ENCODE results near the gene GMDS.

GMDS gene

DNA sequence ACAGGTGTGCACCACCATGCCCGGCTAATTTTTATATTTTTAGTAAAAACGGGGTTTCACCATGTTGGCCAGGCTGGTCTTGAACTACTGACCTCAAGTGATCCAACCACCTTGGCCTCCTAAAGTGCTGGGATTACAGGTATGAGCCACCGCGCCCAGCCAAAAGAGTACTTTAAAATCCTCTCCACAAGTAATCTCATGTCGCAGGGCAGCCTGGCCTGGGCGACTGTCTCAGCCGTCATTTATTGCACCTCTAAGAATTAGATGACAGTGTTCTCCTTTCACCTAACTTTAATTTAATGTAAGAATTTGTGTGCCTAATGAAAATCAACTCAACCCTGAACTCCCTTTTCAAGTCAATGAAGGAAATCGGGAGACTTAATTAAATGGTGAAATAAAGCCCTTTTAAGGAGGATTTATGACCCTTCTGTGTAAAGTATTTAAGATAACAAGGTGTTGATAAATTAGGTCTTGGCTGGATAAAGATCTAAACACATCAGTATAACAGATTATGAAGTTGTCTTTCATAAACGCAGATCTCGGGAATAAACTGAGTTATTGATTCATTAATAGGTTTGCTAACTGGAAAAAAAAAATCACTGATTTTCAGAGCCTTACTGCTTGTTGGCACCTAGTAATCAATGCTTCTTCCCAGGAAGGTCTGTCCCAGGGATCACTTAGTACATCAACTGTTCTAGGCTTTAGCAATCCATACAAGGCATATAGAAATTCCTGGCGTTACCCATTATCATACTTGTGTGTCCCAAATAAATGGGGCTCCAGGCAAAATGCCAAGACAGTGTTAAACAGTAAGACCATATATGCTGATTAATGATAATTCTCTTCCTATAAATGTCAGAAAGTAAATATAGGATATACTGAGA lies 209.3 kb downstream of the GMDS start:
- H3K4me1 Mint-ChIP-seq (ENCODE audit: low read depth): peaks cover 32% of the 10 kb centered on the region
- peaks cover 2% of the 10 kb centered on the region for H3K36me3 Mint-ChIP-seq (ENCODE audit: low read depth)
- H3K27ac Mint-ChIP-seq: no peak overlapping the region
- H3K9me3 Mint-ChIP-seq: no peaks in the 10 kb centered on the region
- peaks cover 5% of the 10 kb centered on the region for H3K27me3 Mint-ChIP-seq (ENCODE audit: low read depth)
- H3K4me3 Mint-ChIP-seq: no peak overlapping the region

DNA sequence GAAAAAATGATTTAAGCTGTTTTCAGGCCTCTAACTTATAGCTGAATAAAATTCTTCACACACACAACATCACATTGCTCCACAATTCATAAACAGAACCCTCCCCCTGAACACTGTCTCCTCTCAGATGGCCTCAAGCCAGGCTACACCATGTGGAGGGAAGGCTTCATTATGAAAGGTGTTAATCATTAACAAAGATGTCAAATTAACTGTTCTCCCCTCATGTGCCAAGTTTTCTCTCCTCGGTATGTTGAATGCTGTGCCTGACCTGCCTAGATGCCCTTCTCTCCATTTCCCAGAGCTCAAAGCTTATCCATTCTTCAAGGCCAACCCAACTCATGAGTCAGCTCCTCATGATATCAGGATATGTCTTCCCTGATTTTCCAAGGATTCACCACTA lies 210.4 kb downstream of the GMDS start:
- Mint-ChIP-seq H3K27me3 (ENCODE audit: low read depth) (peaks cover 5% of the 10 kb centered on the region), H3K4me3 (no peak overlapping the region), H3K36me3 (ENCODE audit: low read depth) (peaks cover 2% of the 10 kb centered on the region), H3K9me3 (no peaks in the 10 kb centered on the region), H3K4me1 (ENCODE audit: low read depth) (peaks cover 29% of the 10 kb centered on the region), H3K27ac (no peak overlapping the region)

DNA sequence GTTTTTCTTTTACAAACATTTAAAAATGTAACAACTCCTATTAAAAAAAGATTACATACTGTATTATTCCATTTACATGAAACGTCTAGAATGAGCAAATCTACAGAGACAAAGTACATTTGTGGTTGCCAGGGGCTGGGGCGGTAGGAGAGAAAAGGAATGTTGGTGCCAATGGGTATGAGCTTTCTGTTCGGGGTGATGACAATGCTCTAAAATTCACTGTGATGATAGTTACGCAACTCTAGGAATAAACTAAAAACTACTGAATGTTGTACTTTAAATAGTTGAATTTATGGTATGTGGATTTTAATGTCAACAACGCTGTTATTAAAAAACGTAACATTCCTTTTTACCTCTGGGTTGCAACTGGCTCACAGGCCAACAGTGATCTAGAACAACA lies 211.1 kb downstream of the GMDS start:
- Mint-ChIP-seq H3K36me3 (ENCODE audit: low read depth) (peaks cover 2% of the 10 kb centered on the region), H3K27ac (no peak overlapping the region), H3K4me3 (no peak overlapping the region), H3K4me1 (ENCODE audit: low read depth) (peaks cover 32% of the 10 kb centered on the region), H3K27me3 (ENCODE audit: low read depth) (peaks cover 5% of the 10 kb centered on the region), H3K9me3 (no peaks in the 10 kb centered on the region)

DNA sequence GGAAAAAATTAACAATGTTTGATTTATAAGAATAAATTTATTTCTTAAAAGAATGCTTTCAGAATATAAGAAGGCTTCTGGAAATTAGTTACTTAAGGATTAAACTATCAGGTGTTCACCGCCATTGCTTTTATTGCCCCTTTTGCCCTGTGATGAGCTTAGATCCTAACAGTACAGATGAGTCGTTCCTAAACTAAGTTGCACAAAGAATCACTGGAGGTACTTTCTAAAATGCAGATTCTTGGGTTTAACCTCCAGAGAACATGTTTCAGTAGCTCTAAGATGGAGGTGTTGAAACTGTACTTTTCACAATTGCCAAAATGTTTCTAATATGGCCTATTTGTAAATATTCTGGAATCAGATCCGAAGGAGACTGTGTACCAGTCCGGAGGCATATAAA lies 211.9 kb downstream of the GMDS start:
- Mint-ChIP-seq H3K4me1 (ENCODE audit: low read depth) (peaks cover 32% of the 10 kb centered on the region), H3K4me3 (no peak overlapping the region), H3K36me3 (ENCODE audit: low read depth) (peaks cover 2% of the 10 kb centered on the region), H3K27ac (no peak overlapping the region), H3K9me3 (no peaks in the 10 kb centered on the region), H3K27me3 (ENCODE audit: low read depth) (peaks cover 5% of the 10 kb centered on the region)

DNA sequence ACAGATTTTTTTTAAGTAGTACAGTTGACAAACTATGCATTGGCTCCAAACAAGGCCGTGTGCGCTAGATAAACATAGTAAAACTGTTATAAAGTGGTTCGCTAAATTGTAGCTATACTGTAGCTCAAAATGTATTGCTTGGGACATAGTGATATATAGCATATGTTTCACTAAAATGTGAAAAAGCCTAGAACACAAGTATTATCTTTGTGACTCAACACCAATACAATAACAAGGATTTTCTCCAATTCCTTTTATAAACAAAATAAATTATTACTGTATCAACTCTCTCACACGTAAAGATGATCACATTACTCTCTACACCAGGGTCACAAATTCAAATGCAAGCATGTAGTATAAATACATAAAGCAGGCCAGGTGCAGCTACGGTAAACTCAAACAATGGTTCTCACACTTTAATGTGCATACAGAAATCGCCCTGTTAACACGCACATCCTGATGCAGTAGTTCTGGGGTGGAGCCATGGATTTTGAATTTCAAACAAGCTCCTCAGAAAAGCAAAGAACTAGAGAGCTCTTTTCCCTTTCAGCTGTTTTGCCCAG lies 214.6 kb downstream of the GMDS start:
- Mint-ChIP-seq H3K9me3 (no peaks in the 10 kb centered on the region), H3K27me3 (ENCODE audit: low read depth) (peaks cover 6% of the 10 kb centered on the region), H3K27ac (no peak overlapping the region), H3K4me3 (no peak overlapping the region), H3K4me1 (ENCODE audit: low read depth) (peaks cover 16% of the 10 kb centered on the region), H3K36me3 (ENCODE audit: low read depth) (no peaks in the 10 kb centered on the region)

DNA sequence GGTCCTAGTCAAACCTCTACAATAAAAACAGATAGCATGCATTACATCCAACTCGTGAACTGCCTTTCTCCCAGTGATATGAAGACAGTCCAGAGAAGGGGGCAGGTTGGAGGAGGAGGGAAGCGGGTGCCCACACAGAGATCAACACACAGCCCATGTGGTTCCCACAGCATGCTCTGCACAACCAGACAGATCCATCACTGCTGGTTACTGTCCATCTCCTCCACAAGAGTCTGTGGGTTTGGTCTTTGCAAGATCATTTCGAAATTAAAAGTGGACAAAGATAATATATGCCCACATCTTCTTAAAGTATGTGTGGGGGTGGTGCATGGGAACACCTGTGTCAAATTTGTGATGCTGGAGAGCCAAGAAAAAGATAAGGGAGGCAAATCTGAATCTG lies 215.5 kb downstream of the GMDS start:
- no peaks in the 10 kb centered on the region for H3K9me3 Mint-ChIP-seq

DNA sequence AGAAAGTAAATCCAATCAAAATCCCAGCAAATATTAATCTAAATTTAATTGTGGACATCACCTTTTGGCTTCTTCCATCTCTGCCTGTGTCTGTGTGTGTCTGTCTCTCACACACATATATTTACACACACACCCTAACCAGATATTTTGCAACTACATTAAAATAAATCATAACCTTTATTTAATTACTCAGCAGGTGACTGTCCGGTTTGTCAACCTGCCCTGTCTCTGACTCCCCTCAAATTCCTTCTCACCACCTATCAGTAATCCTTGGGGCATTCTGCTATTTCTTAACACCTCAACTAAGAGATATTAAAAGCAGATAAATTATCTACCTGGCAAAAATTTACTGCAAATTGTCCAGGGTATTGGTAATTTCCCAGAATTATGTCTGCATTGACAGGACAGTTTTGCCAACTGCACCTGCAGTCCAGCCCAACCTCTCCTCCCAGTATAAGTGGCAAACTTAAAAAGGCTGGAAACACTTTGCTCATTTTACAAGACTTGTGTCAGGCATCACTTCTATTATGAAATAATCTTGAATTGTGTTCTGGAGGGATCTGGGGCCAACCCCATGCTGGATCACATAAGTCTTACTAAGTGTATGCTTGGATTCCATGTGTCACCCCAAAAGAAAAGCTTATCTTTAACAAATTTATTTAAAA lies 216.1 kb downstream of the GMDS start:
- peak overlapping the region; percentile 39 for H3K27ac Mint-ChIP-seq

More for the DNA sequence above, 215.5 kb downstream of the GMDS start:
- H3K4me1 Mint-ChIP-seq (ENCODE audit: low read depth): peaks cover 13% of the 10 kb centered on the region
- no peak overlapping the region for H3K4me3 Mint-ChIP-seq
- H3K27ac Mint-ChIP-seq: no peak overlapping the region
- no peaks in the 10 kb centered on the region for H3K36me3 Mint-ChIP-seq (ENCODE audit: low read depth)
- H3K27me3 Mint-ChIP-seq (ENCODE audit: low read depth): peaks cover 6% of the 10 kb centered on the region

DNA sequence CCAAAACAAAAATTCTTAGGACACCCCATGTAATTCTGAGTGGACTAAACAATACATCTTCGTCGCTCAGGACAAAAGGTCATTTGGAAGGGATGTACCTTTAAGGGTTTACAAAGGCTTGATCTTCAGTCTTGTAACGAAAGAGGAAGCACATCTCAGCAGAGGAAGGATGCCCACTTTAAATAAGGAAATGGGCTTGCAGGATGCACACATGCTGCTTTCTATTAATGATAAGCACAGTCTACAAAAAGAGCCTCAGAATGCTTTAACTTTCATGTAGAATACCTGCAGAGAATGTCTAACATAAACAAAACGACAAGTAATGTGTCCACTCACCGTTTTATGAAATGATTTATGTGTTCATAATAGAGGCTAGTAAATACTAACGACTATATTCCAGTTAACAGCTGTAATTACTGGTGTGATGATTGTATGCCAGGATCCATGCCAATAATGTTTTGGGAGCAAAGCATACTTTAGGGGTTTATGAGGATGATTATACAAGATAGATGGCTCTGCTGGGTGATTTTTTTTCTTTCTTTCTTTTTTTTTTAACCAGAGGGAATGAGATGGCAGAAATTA lies 216.9 kb downstream of the GMDS start:
- Mint-ChIP-seq H3K27me3 (ENCODE audit: low read depth) (peaks cover 8% of the 10 kb centered on the region), H3K27ac (no peak overlapping the region), H3K4me1 (ENCODE audit: low read depth) (peaks cover 11% of the 10 kb centered on the region), H3K4me3 (no peak overlapping the region), H3K36me3 (ENCODE audit: low read depth) (no peaks in the 10 kb centered on the region), H3K9me3 (no peaks in the 10 kb centered on the region)

More for the DNA sequence above, 216.1 kb downstream of the GMDS start:
- Mint-ChIP-seq H3K9me3 (no peaks in the 10 kb centered on the region), H3K4me3 (no peak overlapping the region), H3K36me3 (ENCODE audit: low read depth) (no peaks in the 10 kb centered on the region), H3K4me1 (ENCODE audit: low read depth) (peaks cover 13% of the 10 kb centered on the region), H3K27me3 (ENCODE audit: low read depth) (peaks cover 6% of the 10 kb centered on the region)

DNA sequence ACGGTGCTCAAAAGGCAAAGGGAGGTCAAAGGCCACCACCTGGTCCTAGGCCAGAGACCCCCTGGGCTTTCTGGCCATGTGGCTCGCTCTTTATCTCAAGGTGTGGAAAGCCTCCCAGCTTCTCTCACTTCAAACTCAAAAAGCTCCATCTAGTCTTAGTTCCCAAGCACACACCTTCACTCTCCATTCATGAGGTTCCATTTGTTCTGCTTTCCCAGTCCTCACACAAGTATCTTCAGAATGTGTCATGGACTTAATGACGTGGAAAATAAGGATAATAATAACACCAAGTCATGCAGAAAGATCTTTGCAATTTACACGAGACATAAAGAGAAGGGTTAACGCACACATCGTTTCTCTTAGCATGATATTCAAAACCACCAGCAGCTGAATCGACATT lies 219.3 kb downstream of the GMDS start:
- Mint-ChIP-seq H3K9me3 (no peaks in the 10 kb centered on the region), H3K27me3 (ENCODE audit: low read depth) (peaks cover 17% of the 10 kb centered on the region), H3K36me3 (ENCODE audit: low read depth) (no peaks in the 10 kb centered on the region), H3K4me1 (ENCODE audit: low read depth) (peaks cover 10% of the 10 kb centered on the region), H3K4me3 (no peak overlapping the region), H3K27ac (no peak overlapping the region)

DNA sequence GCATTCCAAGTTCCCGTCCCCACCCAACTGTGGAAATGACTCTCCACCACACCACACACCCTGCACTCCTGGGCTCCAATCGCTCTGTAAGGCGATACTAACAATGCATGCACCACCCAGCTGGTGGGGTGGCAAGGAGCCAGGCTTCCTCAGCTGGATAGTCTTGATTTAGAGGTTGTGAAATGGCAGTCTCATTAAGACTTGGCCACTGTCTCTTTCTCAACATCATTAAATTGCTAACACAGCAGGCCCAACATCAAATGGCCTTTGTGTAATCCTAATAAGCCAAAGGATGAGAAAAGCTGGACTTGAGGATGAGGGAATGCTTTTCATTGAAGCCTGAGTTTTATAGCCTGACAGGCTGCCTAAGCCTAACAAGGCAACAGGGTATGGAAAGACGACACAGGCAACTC lies 223.7 kb downstream of the GMDS start:
- Mint-ChIP-seq H3K27ac (no peak overlapping the region), H3K27me3 (ENCODE audit: low read depth) (peaks cover 12% of the 10 kb centered on the region), H3K36me3 (ENCODE audit: low read depth) (peaks cover 2% of the 10 kb centered on the region), H3K4me1 (ENCODE audit: low read depth) (peaks cover 4% of the 10 kb centered on the region), H3K4me3 (no peak overlapping the region), H3K9me3 (no peaks in the 10 kb centered on the region)

DNA sequence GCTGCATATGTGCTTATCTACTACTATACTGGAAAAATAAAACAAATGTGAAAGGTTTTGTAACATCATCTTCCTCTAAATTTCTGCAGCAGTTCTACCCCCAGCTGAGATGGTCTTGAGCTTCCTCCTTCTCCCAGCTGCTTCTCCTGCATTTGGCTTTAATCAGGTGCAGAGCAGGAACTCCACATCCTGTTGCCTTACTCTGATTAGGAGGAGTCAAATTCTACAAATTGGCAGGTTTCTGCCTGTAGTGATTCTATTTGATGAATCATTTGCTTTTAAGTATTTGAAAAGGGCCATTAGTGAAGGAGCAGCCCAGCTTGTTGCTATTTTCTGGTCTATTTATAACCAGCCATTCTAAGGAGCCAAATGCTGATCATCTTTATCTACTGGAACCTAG lies 224.5 kb downstream of the GMDS start:
- Mint-ChIP-seq H3K9me3 (no peaks in the 10 kb centered on the region), H3K4me3 (no peak overlapping the region), H3K27ac (no peak overlapping the region), H3K27me3 (ENCODE audit: low read depth) (peaks cover 12% of the 10 kb centered on the region), H3K4me1 (ENCODE audit: low read depth) (peaks cover 4% of the 10 kb centered on the region), H3K36me3 (ENCODE audit: low read depth) (peaks cover 2% of the 10 kb centered on the region)

DNA sequence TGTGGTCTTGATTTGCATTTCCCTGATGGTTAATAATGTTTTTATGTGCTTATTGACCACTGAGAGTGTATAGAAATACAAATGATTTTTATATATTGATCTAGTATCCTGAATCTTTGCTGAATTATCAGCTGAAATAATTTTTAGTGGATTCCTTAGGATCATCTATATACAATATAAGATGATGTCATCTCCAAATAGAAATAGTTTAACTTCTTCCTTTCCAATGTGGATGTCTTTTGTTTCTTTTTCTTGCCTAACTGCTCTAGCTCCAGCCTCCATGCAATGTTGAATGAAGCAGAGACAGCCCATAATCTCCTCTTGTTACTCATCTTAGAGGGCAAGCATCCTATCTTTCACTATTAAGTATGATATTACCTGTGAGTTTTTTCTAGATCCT lies 226.4 kb downstream of the GMDS start:
- Mint-ChIP-seq H3K9me3 (peaks cover 17% of the 10 kb centered on the region), H3K27me3 (ENCODE audit: low read depth) (peaks cover 12% of the 10 kb centered on the region), H3K4me3 (no peak overlapping the region), H3K4me1 (ENCODE audit: low read depth) (peaks cover 4% of the 10 kb centered on the region), H3K36me3 (ENCODE audit: low read depth) (peaks cover 4% of the 10 kb centered on the region), H3K27ac (no peak overlapping the region)

DNA sequence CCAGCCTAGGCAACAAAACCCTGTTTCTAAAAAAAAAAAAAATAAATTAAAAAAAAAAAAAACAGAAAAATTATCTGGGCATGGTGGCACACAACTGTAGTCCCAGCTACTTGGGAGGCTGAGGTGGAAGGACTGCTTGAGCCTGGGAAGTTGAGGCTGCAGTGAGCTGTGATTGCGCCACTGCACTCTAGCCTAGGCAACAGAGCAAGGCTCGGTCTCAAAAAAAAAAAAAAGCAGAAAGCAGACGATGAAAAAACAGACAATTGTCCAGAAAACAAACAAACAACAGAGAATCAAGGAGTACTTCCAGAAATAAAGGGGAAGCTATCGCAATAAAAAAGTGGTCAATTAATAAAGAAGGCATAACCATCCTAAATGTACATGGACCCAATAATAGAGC lies 229.4 kb downstream of the GMDS start:
- Mint-ChIP-seq H3K9me3 (peaks cover 18% of the 10 kb centered on the region), H3K36me3 (ENCODE audit: low read depth) (peaks cover 6% of the 10 kb centered on the region), H3K4me3 (no peak overlapping the region), H3K4me1 (ENCODE audit: low read depth) (peaks cover 3% of the 10 kb centered on the region), H3K27me3 (ENCODE audit: low read depth) (no peaks in the 10 kb centered on the region), H3K27ac (no peak overlapping the region)

DNA sequence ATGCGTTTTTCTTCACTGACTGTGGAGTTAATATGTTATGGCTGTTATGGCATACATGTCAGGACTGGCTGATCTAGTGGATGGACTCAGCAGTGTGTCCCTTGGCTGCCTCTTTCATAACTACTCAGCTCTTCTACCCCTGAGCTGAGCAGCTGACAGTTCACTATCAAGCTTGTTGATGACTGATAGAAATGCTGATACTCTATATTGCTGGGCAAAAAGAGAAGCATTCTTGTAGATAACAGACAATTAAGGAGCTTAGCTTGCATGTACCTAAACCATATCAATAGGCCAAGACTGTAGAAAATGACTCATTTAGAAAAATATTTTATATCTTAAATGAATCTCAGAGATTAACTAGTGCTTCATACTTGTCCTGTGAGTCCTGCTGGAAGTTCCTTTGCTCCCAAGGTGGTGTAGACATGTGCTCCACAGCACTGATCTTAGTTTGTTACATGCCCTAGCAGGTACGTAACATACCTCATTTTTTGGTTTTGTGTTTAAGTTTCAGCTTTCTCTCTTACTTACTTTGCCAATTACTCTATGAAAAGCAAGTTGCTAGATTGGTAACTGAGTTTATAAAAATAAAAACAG lies 236.9 kb downstream of the GMDS start:
- H3K9me3 Mint-ChIP-seq: peaks cover 6% of the 10 kb centered on the region
- H3K27me3 Mint-ChIP-seq (ENCODE audit: low read depth): no peaks in the 10 kb centered on the region
- H3K4me1 Mint-ChIP-seq (ENCODE audit: low read depth): no peaks in the 10 kb centered on the region
- H3K36me3 Mint-ChIP-seq (ENCODE audit: low read depth): peaks cover 2% of the 10 kb centered on the region
- no peak overlapping the region for H3K4me3 Mint-ChIP-seq
- no peak overlapping the region for H3K27ac Mint-ChIP-seq
